ENCODE measurements around the gene ARHGAP42.

The ARHGAP42 gene

DNA sequence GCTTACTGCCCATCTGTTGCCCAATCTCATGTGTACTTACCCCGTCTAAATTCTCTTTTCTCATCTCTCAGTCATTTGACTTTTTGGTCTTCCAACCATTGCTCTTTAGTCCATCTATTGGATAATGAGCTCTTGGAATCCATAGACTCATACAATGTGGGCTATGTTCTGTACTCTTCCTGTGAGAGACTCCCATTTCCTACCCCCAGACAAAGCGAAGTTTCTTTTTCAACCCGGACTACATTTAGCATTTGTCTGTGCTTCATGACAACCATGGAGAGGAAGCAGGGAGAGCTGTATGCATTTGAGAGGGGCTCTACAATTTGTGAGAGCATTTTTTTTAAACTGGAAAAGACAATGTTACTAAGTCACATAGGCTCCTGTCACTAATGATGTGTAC lies 4.0 kb upstream of the ARHGAP42 start:
- Histone ChIP-seq H3K27me3 (ENCODE audit: control insufficient read depth, low read length) (no peaks in the 10 kb centered on the region), H3K79me2 (ENCODE audit: control insufficient read depth, low read length) (peaks cover 2% of the 10 kb centered on the region; the same call in 1 of the 2 replicates), H3K4me1 (ENCODE audit: control insufficient read depth, low read length) (peaks cover 54% of the 10 kb centered on the region), H3K27ac (ENCODE audit: low read depth, low read length) (no peak overlapping the region), H3F3A (ENCODE audit: control insufficient read depth, insufficient read depth) (peaks cover 8% of the 10 kb centered on the region), H3K9me2 (replicated peaks; ENCODE audit: control insufficient read depth, low read length) (no peaks in the 10 kb centered on the region), H4K20me1 (ENCODE audit: control insufficient read depth, insufficient read depth, low read depth, low read length) (no peaks in the 10 kb centered on the region), H3K36me3 (ENCODE audit: control insufficient read depth, low read length) (no peaks in the 10 kb centered on the region), H3K4me3 (ENCODE audit: low read length) (no peak overlapping the region), H3K4me2 (ENCODE audit: low read length) (no peak overlapping the region), H3K9me3 (ENCODE audit: control insufficient read depth, insufficient read depth, low read length) (no peaks in the 10 kb centered on the region)
- TF ChIP-seq, protein P1, sequence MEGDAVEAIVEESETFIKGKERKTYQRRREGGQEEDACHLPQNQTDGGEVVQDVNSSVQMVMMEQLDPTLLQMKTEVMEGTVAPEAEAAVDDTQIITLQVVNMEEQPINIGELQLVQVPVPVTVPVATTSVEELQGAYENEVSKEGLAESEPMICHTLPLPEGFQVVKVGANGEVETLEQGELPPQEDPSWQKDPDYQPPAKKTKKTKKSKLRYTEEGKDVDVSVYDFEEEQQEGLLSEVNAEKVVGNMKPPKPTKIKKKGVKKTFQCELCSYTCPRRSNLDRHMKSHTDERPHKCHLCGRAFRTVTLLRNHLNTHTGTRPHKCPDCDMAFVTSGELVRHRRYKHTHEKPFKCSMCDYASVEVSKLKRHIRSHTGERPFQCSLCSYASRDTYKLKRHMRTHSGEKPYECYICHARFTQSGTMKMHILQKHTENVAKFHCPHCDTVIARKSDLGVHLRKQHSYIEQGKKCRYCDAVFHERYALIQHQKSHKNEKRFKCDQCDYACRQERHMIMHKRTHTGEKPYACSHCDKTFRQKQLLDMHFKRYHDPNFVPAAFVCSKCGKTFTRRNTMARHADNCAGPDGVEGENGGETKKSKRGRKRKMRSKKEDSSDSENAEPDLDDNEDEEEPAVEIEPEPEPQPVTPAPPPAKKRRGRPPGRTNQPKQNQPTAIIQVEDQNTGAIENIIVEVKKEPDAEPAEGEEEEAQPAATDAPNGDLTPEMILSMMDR (IDR thresholded peaks at IDR 0.05; ENCODE audit: low read depth, low read length, poor library complexity, severe bottlenecking), result no peak
- TF ChIP-seq EZH2phosphoT487 (IDR thresholded peaks at IDR 0.05; ENCODE audit: borderline replicate concordance, low read length), result no peak

DNA sequence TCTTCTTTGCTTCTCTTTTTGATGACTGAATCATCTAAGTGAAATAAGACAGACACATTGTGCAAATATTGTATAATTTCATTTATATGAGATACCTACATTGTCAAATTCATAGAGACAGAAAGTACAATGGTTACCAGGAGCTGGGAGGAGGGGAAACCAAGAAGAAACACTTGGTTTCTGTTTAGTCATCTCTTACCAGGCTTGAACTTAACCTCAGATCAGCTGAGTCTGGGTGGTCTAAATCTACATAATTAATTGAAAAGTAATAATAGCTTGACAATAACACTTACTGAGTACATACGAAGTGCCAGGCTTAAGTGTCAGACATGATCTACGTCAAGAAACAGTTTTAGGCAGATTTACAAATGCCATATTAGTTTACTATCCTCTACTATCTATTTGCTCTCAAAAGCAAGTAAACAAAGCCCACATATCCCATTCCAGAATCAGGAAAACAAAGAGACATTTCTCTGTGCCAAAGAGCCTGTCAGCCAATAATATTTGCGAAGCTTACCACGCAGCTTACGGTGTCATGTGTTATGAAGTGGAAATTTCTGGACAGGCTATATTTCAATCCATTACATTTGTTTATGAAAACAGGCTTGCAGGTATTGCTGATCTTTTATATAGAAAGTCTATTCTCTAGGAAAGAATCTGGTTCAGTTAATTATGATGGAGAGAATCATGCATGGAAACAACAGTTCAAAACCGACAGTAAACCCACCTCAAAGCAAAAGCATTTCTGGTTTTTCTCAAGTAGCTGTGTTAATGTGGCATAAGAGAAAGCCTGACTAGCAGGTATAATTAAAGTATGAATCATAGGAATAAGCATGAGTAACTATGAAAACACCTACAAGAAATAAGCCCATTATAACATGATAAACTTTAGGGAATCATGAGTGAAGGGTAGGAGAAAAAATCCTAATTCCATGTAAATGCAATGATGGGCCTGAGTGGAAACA lies 2.7 kb upstream of the ARHGAP42 start:
- Histone ChIP-seq H3K4me1 (ENCODE audit: control insufficient read depth, low read length) (peaks cover 65% of the 10 kb centered on the region), H3K27ac (ENCODE audit: low read depth, low read length) (no peak overlapping the region), H3K4me2 (ENCODE audit: low read length) (peak overlapping the region; percentile 47), H4K20me1 (ENCODE audit: control insufficient read depth, insufficient read depth, low read depth, low read length) (no peaks in the 10 kb centered on the region), H3K27me3 (ENCODE audit: control insufficient read depth, low read length) (no peaks in the 10 kb centered on the region), H3K9me3 (ENCODE audit: control insufficient read depth, insufficient read depth, low read length) (no peaks in the 10 kb centered on the region), H3K9me2 (replicated peaks; ENCODE audit: control insufficient read depth, low read length) (no peaks in the 10 kb centered on the region), H3K4me3 (ENCODE audit: low read length) (peak overlapping the region; percentile 29; the same call in 1 of the 2 replicates), H3K79me2 (ENCODE audit: control insufficient read depth, low read length) (peaks cover 9% of the 10 kb centered on the region; the same call in 1 of the 2 replicates), H3K36me3 (ENCODE audit: control insufficient read depth, low read length) (no peaks in the 10 kb centered on the region), H3F3A (ENCODE audit: control insufficient read depth, insufficient read depth) (peaks cover 8% of the 10 kb centered on the region)
- TF ChIP-seq, protein P1 (IDR thresholded peaks at IDR 0.05; ENCODE audit: low read depth, low read length, poor library complexity, severe bottlenecking), result no peak
- no peak for TF ChIP-seq EZH2phosphoT487 (IDR thresholded peaks at IDR 0.05; ENCODE audit: borderline replicate concordance, low read length)

DNA sequence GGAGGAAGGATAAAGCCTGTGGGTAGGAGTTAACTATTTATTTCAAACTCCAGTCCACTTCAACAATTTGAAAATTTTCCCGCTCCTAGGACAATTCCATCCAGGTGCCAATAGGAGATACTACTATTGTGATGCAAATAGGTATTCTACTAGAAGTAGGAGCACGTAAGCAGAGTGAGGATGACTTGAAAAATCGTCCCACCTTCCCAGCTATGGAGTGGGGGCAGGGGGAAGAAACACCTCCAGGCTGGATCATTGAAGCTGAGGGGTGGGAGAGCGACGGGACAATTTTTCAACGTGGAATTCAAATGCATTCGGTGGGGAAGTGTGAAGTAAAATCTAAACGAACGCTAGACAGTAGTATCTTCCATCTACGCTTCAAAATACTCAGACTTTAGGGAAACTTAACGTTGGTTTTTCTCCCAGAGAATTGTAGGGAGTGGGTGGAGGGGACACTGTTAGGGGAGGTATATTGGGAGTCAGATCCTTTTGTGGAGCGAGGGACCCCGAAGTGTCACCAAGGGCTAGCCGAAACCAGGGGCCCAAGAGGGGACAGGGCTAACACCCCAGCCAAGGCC lies 523 bp upstream of the ARHGAP42 start:
- Histone ChIP-seq H3K9me3 (ENCODE audit: control insufficient read depth, insufficient read depth, low read length) (no peaks in the 10 kb centered on the region), H3K4me3 (ENCODE audit: low read length) (peak overlapping the region; percentile 96), H3K79me2 (ENCODE audit: control insufficient read depth, low read length) (peaks cover 12% of the 10 kb centered on the region; the same call in 1 of the 2 replicates), H3F3A (ENCODE audit: control insufficient read depth, insufficient read depth) (peaks cover 8% of the 10 kb centered on the region), H3K27ac (ENCODE audit: low read depth, low read length) (peak overlapping the region; percentile 69), H3K9me2 (replicated peaks; ENCODE audit: control insufficient read depth, low read length) (no peaks in the 10 kb centered on the region), H3K4me2 (ENCODE audit: low read length) (peak overlapping the region; percentile 83), H4K20me1 (ENCODE audit: control insufficient read depth, insufficient read depth, low read depth, low read length) (no peaks in the 10 kb centered on the region), H3K27me3 (ENCODE audit: control insufficient read depth, low read length) (no peaks in the 10 kb centered on the region), H3K36me3 (ENCODE audit: control insufficient read depth, low read length) (no peaks in the 10 kb centered on the region), H3K4me1 (ENCODE audit: control insufficient read depth, low read length) (peaks cover 58% of the 10 kb centered on the region)
- TF ChIP-seq EZH2phosphoT487 (IDR thresholded peaks at IDR 0.05; ENCODE audit: borderline replicate concordance, low read length), result no peak
- TF ChIP-seq, protein P1 (IDR thresholded peaks at IDR 0.05; ENCODE audit: low read depth, low read length, poor library complexity, severe bottlenecking), result no peak
